NCI-H82 treated with DMSO at 0.1 percent for 48 hours (cell line): ENCODE results near the gene JSRP1.

Experiments
- DNase-seq: peaks from one replicate; lab custom pipeline; 2025; ENCODE audit not compliant: unreplicated experiment; lab: John Stamatoyannopoulos, UW

Gene JSRP1

DNA sequence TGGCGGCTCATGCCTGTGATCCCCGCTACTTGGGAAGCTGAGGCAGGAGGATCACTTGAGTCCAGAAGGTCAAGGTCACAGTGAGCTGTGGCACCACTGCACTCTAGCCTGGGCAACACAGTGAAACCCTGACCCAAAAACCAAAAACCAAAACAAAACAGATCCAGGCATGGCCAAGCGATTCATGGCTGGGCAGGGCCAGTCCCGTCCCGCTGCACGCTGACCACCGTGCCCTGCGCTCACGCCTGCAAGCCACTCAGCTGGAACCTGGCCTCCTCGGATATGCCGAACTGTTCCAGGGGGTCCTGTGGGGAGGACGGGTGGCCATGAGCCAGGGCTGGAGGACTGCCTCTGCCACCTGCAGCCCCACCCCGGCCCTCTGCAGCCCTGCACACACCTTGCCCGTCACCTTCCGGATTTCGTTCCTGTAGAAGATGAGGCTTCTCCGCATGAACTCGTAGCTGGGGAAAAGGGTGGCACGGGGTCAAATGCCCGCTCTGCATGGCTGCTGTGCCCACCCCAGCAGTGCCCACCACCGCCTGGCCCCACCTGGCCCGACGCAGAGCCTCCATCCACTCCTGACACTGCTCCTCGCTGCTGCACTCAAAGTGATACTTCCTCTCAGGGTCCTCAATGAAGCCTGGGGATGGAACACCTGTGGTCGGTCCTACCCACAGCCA lies 22.5 kb downstream of the JSRP1 start:
- DNase-seq, result no peak

DNA sequence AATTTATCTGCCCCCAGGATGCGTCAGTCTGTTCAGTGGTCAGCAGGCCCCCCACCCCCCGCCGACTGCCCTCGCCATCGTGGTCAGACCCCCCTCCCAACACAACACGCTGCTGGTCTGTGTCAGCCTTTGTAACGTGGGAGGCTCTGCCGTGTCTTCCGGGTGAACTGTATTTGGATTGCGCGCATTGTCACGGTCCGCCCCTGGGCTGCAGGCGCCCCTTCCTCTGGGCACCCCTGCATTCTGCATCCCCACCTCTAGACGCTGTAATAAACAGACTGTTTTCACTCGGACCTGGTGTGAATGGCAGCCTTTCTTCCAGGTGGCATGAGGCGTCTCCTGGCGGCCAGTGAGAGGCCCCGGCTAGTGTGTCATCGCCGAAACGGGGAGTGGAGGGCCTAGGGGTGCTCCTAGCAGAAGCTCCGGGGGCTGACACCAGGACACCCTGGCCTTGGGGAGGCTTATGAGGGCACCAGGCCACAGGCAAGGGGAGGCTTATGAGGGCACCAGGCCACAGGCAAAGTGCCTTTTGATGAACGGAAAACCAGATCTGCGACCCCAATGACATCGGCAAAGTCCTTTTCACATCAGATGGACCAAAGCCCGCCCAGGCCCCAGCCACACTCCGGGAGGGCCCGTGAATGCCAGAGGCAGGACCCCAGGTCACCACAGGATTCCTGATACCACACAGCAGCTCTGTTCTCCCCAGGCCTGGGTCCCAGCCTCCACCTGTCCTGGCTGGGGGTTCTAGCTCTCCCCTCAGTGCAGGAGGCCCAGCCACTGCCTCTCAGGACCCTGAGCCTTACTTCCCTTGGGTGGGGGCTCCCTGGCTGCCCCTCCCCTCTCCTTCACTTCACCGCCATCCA lies 23.7 kb downstream of the JSRP1 start:
- no peak for DNase-seq

DNA sequence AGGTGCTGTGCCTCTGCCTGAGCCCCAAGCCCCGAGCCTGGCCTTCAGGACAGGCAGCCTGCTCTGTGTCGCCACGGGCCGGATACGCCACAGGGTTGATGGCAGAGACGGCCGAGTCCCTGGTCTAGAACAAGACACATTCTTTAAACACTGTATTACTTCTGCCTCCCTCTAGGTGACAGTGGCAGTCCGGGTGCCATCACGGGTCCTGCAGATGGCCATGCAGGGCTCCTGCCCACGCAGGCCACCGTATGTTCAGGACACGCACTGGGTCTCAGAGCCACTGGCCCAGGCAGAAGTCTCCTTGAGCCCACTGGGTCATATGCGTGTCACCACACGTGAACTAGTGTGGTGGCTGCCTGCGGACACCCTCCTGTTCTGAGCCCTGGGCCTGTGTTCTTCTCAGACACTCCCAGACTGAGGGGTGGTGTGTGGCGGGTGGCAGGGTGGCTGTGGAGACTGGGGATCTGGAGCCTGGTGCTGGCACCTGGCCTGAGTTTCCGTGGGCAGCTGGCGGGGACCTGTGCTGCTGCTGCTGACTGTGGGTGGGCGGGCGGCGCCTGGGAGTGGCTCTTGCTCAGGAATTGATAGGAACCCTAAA lies 24.5 kb downstream of the JSRP1 start:
- DNase-seq, result no peak

DNA sequence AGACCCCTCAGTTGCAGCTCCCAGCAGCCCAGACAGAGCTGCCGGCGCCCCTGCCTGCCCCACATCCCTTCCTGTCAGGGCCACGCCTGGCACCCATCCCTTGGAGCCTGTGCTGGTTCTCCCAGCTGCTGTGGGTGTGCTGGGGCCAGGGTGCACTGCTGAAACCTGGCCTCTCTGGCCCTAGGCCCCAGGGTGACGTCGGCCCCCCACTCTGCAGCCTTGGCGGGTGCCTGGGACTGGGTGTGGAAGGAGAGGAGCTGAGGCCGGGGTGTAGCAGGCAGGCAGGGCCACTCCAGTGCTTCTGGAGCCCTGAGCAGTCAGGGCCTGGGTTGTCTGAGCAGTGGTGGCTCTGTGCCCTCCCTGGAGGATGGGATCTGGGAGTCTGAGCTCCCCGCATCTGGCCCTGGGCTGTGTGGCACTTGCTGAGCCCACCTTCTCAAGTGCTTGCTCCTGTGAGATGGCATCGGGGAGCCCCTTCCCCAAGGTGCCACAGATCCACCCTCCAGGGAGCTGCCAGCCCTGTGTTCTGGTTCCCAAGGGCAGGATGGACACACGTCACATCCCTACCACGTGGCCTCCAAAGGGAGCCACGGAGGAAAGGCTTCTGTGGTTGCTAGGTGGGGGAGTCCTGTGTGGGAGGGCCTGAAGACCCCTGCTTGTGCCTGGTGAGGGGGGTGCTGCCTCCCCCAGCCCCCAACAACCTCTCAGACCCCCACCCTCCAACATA lies 25.2 kb downstream of the JSRP1 start:
- no peak for DNase-seq

DNA sequence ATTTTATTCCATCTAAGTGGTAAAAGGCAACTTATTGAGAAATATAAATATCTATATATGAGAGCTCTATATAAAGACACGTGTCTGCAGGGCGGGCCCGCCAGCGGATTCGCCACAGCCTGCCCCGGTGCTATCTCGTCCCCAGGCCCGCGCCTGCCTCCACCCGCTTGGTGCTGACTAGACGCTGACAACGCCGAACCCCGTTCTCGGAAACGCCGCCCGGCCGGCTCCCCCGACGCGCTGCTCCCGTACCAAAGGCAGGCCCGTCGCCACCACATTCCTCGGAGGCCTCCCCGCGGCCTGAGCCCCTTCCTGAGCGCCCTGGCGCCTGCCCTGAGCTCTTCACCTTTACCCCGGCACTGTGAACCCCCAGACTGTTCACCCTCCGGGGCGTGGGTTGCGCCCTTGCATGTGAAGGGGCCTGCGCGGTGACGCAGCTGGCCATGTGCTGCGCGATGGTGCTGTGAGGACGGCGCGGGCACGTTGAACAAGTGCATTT lies 26.1 kb downstream of the JSRP1 start:
- no peak for DNase-seq

DNA sequence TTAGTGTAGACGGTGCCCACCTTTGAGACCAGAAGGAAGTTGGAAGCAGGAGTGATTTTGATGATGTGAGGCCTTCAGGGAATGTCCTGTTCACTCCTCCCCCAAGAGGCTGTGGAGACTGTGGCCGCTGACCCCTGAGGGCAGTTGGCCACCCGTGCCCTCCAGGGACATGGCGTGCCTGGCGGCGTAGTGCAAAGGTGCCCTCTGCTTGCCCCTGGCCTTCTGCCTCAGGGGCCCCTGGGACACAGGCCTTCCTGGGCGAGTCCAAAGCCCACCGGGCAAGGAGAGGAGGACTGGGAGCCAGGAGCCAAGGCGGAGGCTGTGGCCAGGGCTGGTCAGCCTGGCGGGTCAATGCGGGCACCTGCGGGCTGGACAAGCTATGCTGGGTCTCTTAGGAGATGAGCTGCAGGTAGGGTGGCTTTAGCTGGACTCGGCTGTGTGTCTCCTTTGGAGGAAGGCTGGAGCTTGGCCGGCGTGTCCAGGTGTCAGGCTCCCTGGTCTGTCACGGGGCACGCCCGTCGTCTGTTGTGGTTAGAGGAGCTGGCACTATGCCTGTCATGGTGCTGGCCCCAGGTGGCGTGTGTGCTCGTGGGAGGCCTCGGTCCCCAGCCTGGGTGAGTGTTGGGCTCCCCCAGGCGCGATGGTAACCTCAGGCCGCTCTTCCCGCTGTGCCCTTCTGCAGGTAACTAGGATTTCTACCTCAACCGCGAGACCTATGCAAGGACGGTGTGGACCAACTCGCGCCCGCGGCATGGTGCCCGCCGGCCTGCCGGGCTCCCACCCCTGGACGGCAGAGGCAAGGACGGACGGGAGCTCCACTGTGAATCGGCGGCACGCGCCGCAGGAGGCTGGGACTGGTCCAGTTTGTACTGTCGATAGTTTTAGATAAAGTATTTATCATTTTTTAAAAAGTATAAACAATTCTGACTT lies 26.8 kb downstream of the JSRP1 start:
- no peak for DNase-seq

DNA sequence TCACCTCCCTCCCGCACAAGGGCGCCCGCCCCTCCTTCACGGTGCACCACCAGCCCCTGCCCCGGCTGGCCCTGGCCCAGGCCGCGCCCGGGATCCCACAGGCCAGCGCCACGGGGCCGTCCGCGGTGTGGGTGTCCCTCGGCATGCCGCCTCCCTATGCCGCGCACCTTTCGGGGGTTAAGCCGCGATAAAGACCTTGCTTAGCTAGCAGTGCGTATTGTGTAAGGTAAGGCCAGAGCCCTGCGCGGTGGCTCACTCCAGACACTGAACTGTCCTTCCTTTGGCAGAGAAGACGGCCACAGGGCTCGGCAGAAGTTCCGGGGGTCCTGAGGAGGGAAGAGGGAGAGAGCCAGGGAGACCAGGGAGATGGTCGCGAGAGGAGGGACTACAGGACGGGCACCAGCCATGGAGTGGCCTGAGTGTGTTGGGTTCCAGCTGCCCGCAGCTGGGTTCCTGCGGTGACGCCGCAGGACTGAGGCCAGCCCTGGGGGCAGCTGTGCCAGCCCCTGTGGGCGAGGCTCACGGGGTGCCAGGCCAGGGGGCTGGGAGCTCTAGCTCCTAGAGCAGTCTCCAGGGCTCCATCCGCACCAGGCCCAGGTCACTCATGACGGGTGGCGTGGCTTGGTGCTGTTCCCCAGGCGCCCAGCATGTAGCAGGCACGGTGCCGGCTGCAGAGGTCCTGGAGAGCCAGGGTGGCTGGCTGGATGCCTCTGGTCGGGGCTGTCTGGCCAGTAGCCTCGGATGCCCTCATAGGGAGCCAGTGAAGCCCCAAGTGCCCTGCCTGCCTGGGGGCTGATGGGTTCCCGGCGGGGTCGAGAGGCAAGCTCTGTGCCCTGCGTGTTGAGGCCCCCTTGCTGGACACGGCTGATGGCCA lies 27.8 kb downstream of the JSRP1 start:
- DNase-seq, result no peak

DNA sequence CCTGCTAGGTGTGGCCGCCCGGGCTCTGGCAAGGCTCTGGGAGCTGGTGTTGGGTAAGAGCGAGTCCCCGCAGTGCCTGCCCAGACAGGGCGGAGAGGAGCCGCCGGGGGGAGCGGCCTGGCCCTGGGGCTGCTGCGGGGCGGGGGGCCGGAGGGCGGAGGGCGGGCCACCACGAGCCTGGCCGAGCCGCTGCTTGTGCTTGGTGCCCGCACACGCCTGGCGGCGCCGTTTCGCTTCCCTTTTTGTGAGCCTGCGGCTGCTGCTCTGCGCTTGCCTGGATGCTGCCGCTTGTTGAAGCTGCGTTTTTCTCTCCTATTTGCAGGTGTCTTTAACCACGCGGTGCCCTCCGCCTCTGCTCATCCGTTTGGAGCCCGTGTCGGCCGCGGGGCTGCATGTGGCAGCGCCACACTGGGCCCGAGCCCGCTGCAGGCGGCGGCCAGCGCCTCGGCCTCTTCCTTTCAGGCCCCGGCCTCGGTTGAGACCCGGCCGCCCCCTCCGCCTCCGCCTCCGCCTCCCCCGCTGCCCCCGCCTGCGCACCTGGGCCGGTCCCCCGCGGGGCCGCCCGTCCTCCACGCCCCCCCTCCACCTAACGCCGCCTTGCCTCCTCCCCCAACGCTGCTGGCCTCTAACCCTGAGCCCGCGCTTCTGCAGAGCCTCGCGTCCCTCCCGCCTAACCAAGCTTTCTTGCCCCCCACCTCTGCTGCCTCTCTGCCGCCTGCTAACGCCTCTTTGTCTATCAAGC lies 28.6 kb downstream of the JSRP1 start:
- DNase-seq, result no peak

DNA sequence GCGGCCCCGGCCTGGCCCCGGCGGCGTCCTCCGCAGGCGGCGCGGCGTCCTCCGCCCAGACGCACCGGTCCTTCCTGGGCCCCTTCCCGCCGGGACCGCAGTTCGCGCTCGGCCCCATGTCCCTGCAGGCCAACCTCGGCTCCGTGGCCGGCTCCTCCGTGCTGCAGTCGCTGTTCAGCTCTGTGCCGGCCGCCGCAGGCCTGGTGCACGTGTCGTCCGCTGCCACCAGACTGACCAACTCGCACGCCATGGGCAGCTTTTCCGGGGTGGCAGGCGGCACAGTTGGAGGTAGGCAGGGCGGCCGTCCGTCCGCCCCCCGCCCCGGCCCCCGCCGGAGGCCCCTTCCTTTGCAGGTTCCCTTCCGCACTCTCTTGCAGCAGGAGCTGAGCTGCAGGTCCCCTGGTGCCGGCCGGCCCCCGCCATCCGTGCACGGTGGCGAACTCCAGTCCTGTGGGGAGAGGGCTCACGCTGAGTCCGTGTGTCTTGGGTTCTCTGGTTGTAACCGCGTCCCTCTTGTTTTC lies 29.3 kb downstream of the JSRP1 start:
- no peak for DNase-seq

DNA sequence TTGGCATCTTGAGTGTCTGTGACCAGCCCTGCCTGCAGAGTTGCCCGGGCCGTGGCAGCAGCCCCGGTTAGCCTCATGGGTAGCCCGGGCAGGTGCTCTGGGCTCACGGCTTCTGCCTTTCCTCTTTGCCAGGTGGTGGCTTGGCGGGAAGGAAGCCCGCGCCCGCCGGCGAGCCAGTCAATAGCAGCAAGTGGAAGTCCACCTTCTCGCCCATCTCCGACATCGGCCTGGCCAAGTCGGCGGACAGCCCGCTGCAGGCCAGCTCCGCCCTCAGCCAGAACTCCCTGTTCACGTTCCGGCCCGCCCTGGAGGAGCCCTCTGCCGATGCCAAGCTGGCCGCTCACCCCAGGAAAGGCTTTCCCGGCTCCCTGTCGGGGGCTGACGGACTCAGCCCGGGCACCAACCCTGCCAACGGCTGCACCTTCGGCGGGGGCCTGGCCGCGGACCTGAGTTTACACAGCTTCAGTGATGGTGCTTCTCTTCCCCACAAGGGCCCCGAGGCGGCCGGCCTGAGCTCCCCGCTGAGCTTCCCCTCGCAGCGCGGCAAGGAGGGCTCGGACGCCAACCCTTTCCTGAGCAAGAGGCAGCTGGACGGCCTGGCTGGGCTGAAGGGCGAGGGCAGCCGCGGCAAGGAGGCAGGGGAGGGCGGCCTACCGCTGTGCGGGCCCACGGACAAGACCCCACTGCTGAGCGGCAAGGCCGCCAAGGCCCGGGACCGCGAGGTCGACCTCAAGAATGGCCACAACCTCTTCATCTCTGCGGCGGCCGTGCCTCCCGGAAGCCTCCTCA lies 30.0 kb downstream of the JSRP1 start:
- DNase-seq, result no peak

DNA sequence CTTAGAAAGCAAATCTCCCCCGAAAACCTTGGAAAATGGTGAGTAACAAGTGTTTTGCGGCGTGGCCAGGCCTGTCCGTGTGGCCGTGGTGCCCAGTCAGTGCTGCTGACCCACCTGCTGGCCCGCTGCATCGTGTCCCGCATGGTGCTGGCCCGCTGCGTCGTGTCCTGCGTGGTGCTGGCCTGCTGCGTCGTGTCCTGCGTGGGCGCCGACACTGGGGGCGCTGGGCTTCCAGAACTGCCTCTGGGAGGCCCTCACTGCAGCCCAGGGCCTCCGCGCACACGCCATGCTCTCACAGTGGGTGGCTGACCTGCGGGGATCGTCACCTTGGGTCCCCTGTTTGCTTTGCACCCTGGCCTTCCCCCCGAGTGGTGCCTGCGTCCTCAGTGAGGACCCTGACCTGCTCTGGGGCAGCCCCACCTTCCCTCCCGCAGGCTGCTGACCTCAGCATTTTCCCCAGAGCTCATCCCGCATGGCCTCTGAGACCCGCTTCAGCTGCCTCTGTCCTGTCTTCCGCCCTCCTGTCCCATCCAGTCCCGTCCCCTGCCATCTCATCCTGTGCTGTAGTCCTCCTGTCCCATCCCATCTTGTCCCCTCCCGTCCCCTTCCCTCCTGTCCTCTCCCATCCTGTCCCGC lies 30.7 kb downstream of the JSRP1 start:
- DNase-seq, result no peak

DNA sequence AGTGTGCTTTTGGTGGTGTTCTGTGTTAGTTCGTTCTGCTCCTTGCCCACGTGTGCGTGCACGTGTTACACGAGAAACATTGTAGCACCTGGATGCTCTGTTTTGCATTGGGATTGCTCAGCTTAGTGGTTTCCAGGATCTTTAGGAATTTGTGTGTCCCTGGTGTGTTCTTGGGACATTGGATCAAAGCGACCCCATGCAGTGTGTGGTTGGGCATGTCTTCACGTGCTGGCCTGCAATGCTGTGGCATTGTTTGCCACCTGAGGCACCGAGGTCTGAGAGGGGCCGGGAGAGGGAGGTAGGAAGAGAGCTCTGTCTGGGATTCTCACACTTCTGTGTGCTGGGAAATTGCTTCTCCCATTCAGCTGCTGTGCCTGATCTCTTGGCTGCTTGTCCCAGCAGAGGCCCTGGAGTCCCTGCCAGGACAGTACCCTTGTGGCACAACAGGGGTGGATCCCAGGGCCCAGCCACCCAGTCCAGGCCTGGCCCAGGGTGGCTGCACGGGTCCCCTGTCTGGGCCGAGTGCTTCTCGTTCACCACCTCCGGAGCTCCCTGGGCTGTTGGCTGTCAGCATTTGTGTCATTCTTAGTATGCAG lies 31.4 kb downstream of the JSRP1 start:
- no peak for DNase-seq

DNA sequence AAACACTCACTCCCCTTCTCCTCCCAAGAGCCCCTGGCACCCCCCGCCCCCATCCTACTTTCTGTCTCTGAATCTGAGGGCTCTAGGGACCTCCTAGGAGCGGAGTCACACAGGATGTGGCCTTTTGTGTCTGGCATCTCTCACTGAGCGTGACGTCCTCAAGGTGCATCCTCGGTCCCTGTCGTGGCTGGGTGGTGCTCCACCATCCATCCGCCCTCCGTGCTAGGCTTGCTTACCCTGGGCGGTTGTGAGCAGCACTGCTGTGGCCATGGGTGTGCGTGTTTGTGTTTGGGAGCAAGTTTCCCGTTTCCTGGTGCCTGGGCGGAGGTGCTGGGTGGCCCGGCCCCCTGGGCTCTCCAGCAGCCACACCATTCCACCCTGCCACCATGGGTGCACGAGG lies 32.3 kb downstream of the JSRP1 start:
- no peak for DNase-seq

DNA sequence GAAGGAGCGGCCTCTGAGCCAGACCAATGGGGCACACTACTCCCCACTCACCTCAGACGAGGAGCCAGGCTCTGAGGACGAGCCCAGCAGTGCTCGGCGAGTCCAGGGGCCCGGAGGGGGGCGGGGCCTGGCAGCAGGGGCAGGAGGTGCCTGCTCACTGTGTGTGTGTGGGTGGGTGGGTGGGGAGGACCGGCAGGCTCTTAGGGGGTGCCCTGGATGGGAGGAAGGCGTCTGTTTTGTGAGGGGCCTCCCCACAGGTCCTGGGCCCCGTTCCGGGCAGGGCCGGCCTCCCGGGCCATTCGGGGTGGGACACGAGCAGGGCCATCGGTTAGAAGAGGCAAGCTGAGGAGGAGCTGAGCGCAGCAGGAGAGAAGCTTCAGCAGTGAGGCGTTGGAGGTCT lies 32.8 kb downstream of the JSRP1 start:
- DNase-seq, result no peak

DNA sequence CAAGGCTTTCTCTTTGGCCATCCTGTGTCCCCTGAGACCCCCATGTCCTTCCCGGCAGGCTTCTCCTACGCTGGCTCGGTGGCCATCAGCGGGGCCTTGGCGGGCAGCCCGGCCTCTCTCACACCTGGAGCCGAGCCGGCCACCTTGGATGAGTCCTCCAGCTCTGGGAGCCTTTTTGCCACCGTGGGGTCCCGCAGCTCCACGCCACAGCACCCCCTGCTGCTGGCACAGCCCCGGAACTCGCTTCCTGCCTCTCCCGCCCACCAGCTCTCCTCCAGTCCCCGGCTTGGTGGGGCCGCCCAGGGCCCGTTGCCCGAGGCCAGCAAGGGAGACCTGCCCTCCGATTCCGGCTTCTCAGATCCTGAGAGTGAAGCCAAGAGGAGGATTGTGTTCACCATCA lies 34.3 kb downstream of the JSRP1 start:
- DNase-seq, result no peak

DNA sequence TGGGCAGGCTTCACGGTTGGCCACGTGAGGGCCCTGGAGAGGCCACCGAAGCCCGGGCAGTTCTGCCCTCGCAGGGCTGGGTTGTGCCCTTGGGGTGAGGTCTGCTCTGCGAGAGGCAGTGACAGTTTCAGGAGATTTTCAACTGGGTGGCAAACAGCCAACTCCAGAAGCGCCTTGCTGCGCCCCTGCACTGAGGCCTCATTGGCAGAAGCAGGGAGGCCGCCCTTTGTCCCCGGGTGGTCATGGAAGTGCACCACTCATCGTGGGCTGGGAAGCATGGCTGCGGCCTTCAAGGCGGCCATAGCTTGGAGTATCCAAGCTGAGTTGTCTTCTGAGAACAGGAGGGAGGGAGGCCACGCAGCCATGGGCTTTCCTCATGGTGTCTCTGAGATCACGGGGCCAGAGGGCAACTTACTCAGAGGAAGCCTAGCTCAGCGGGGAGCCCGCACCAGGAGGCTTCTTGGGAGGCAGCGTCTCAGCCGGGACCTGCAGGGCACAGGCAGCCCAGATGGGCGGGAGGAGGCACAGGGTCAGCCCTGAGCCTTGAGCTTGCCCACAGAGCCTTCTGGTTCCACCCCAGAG lies 34.9 kb downstream of the JSRP1 start:
- no peak for DNase-seq
